22Rv1 (cell line): Measurements from ENCODE around the gene PPARG.

ENCODE experiments used
- H3K27ac ChIP-seq: fragments of 450-650 bp; 2 replicates; pipeline ENCODE4 v1.5.1; 2017
- ZFX ChIP-seq: fragments of 450-650 bp; IDR thresholded peaks from 2 replicates; pipeline ENCODE4 v1.6.1; 2017; ENCODE audit warnings: antibody characterized with exemption, borderline replicate concordance
- TF ChIP-seq, protein P1 (sequence below): fragments of 450-650 bp; IDR thresholded peaks from 2 replicates; pipeline ENCODE4 v1.5.1; 2017; ENCODE audit warnings: mild to moderate bottlenecking

Gene PPARG

DNA sequence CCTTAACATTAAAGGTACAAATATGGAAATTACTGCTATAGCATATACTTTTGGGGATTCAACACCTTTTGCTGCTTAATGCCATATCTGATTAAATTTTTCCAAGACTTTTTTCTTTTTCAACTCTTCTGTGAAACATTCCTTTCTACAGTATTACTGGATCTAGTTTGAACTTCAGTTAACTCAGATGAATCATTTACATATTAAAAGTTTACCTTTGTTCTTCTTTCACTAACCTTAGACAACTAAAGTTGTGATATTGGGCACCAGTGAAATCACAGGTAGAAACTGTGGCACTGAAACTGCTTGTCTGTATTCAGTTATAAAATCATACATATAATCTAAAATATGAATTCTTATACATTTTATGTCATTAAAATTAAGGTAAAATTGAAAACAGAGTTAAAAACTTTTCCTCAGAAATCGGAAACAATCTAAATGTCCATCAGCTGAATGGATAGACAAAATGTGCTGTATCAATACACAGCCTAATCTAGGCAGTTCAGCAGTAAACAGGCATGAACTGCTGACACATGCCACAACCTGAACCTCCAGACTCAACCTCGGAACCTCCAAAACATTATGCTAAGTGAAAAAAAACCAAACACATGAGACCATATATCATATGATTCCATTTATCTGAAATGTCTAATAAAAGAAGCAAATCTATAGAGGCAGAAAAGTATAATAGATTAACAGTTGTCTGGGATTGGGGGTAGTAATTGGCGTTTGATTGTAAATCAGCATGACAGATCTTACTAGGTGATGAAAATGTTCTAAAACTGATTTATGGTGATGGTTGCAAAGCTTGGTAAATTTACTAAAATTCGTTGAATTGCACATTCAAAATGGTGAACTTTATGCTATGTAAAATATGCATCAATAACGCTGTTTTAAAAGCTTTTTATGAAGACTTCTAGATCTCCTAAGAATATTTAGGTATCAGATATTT is 50.0 kb downstream of the PPARG start:
- TF ChIP-seq, protein P1, sequence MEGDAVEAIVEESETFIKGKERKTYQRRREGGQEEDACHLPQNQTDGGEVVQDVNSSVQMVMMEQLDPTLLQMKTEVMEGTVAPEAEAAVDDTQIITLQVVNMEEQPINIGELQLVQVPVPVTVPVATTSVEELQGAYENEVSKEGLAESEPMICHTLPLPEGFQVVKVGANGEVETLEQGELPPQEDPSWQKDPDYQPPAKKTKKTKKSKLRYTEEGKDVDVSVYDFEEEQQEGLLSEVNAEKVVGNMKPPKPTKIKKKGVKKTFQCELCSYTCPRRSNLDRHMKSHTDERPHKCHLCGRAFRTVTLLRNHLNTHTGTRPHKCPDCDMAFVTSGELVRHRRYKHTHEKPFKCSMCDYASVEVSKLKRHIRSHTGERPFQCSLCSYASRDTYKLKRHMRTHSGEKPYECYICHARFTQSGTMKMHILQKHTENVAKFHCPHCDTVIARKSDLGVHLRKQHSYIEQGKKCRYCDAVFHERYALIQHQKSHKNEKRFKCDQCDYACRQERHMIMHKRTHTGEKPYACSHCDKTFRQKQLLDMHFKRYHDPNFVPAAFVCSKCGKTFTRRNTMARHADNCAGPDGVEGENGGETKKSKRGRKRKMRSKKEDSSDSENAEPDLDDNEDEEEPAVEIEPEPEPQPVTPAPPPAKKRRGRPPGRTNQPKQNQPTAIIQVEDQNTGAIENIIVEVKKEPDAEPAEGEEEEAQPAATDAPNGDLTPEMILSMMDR: no peak
- no peak for TF ChIP-seq ZFX
- H3K27ac ChIP-seq: no peak overlapping the region

DNA sequence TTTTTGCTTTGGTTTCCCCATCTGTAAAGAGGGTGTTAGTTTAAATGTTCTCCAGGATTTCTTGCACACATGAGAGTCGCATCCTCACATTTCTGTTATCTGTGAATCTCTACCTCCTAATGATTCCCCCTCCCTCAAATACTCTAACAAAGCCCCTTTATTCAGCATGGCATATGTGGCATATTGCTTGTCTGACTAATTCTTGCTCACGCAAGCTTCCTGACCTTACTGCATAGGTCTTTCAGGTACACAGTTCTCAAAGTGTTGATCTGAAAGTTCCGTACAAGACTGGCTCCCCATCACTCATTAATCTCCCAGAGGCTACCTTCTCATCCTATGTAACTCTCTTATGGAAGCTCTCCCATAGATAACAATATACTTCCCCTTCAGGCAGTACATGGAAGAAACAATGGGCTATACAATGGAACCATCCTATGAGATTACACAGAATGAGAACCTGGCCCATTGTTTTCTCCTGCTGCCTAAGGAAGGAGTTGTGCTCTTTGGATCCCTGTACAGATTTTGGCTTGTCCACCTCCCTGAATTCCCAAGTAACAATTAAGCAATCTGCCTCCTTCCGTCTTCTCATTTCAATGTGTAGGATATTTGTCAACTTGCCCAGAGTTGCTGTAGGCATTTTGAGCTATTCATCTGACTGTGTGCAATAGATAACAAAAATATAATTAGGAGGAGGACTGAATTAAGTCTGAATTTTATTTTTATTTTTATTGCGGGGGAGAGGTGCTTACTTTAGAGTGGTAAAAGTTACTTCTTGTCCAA is 51.0 kb downstream of the PPARG start:
- H3K27ac ChIP-seq: no peak overlapping the region
- TF ChIP-seq, protein P1: no peak
- no peak for TF ChIP-seq ZFX

- TF ChIP-seq, protein P1: no peak
- no peak for TF ChIP-seq ZFX
- H3K27ac ChIP-seq: no peak overlapping the region
Measured at GRCh38 chr3:12340506-12340905, 51.6 kb downstream of the PPARG start.

- TF ChIP-seq, protein P1: no peak
- no peak for TF ChIP-seq ZFX
- no peak overlapping the region for H3K27ac ChIP-seq
Measured at GRCh38 chr3:12342151-12342550, 53.3 kb downstream of the PPARG start.

DNA sequence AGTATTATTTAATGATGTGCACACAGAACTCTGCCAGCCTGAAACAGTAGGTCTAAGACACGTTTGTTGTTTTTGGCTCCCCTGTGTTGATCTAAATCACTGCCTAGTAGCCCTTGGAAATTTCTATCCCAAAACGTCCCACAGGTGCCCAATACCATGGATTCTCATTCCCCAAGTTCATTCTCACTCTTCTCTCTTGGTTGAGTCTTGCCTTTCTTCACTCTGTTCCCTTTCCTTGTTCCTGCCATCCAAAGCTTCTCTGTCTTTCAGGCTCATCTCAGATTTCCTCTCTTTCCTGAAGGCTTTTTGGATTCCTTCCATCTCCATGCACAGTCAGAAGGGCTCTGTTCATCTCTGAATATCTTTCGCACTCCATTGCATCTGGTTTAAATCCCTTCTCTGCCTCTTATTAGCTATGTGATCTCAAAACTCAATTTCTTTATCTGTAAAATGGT is 54.2 kb downstream of the PPARG start:
- TF ChIP-seq, protein P1: no peak
- TF ChIP-seq ZFX: no peak
- no peak overlapping the region for H3K27ac ChIP-seq

DNA sequence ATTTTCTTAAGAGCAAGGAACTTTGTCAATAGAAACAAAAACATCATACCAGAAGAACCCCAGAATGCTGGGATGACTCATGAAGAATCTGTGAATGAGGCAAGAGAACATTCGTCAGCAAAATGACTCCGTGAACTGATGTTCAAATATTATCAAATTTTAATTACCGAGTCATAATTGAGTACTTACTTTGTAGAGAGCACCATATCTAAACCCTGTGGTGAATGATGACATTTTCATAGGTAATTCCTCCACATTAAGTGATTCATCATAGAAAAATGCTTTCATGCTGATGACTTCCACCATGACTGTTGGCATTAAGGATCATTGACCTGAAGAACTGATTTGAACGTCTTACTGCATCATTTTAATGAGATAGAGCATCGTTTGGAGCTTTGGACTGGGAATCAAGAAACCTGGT is 56.3 kb downstream of the PPARG start:
- TF ChIP-seq ZFX: no peak
- TF ChIP-seq, protein P1: no peak

More for the DNA sequence above, 56.3 kb downstream of the PPARG start:
- H3K27ac ChIP-seq: no peak overlapping the region
